Activated T-helper 9 cell treated with anti-CD3 and anti-CD28 coated beads, Interleukin-2, amount 50 U/mL, for 16 hours (primary cell): Measurements from ENCODE around the gene UBE2O.
A peak's percentile ranks its signal among the peaks of the same experiment; 100 is the strongest.

Source experiments
- DNase-seq: peaks from one replicate; pipeline ENCODE4 v3.0.0-alpha.2; 2020; ENCODE audit warnings: low read depth

UBE2O gene

GRCh38 chr17:76414334-76415295 lies 38.3 kb downstream of the UBE2O start:
- DNase-seq: no peak

- no peak for DNase-seq
Observed at GRCh38 chr17:76411247-76411646, 41.7 kb downstream of the UBE2O start.

GRCh38 chr17:76410328-76410965 lies 42.5 kb downstream of the UBE2O start:
- DNase-seq: no peak

- DNase-seq: peak; percentile 49
Observed at GRCh38 chr17:76408037-76408849, 44.7 kb downstream of the UBE2O start.

GRCh38 chr17:76407509-76407908 lies 45.4 kb downstream of the UBE2O start:
- DNase-seq: no peak

GRCh38 chr17:76405967-76406647 lies 46.8 kb downstream of the UBE2O start:
- no peak for DNase-seq

- DNase-seq: no peak
Observed at GRCh38 chr17:76405607-76405966, 47.4 kb downstream of the UBE2O start.

- no peak for DNase-seq
Observed at GRCh38 chr17:76404976-76405563, 47.9 kb downstream of the UBE2O start.

- DNase-seq: no peak
Observed at GRCh38 chr17:76404256-76404655, 48.7 kb downstream of the UBE2O start.

GRCh38 chr17:76402711-76403110 lies 50.2 kb downstream of the UBE2O start:
- no peak for DNase-seq

GRCh38 chr17:76399175-76400172 lies 53.5 kb downstream of the UBE2O start:
- no peak for DNase-seq

GRCh38 chr17:76398523-76399174 lies 54.3 kb downstream of the UBE2O start:
- DNase-seq: no peak

- peak; percentile 70 for DNase-seq
Observed at GRCh38 chr17:76397687-76398522, 55.0 kb downstream of the UBE2O start.

- DNase-seq: no peak
Observed at GRCh38 chr17:76397184-76397583, 55.8 kb downstream of the UBE2O start.

GRCh38 chr17:76395980-76396379 lies 57.0 kb downstream of the UBE2O start:
- DNase-seq: no peak

GRCh38 chr17:76394166-76394565 lies 58.8 kb downstream of the UBE2O start:
- no peak for DNase-seq

GRCh38 chr17:76391200-76391715 lies 61.7 kb downstream of the UBE2O start:
- no peak for DNase-seq

GRCh38 chr17:76390003-76390421 lies 62.9 kb downstream of the UBE2O start:
- no peak for DNase-seq
